ENCODE data around the gene PKD1L1. TPM values are rescaled to one million over a fixed set of nuclear protein-coding genes. Genes with fewer than 3 reads are reported as not detected.

PKD1L1 gene
- total RNA-seq, 1 experiment from 2014 or later: 0.17 TPM

DNA sequence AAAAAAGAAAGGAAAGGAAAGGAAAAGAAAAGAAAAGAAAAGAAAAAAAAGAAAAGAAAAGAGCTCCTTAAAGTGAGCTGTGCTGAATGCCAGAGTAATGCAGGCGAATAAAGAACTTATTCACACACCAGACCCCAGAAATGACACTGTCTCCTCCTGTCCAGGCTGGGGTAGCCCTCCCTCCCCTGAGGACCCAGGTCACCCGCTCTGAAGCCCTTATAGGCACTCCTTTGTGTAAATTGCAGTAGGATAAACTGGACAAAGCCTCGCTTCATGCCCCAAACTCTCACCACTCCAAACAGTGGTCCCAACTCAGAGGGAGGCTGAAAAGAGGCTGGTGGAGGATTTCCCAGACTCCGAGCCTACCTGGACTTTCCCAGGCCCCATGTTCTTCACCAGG lies 46.3 kb downstream of the PKD1L1 start:
- WGBS (ENCODE audit: extremely low coverage, insufficient read length, low lambda C conversion rate): no CpG with 5 or more reads among the region's 4 CpGs
- peaks cover 1% of the 10 kb centered on the region for H4K20me1 ChIP-seq (ENCODE audit: control insufficient read depth, insufficient read depth, insufficient read length)
- H3K18ac ChIP-seq (ENCODE audit: insufficient read length, low read depth, low read length): no peak overlapping the region
- H3K23me2 ChIP-seq (ENCODE audit: insufficient read length, low read depth, low read length, poor library complexity, severe bottlenecking): no peaks in the 10 kb centered on the region
- no peak overlapping the region for H3K9ac ChIP-seq (ENCODE audit: extremely low read depth, insufficient read length, low read length)
- peak overlapping the region; percentile 29; the same call in 1 of the 2 replicates for H3K14ac ChIP-seq (ENCODE audit: insufficient read depth, low read length)
- TF ChIP-seq, protein P1, sequence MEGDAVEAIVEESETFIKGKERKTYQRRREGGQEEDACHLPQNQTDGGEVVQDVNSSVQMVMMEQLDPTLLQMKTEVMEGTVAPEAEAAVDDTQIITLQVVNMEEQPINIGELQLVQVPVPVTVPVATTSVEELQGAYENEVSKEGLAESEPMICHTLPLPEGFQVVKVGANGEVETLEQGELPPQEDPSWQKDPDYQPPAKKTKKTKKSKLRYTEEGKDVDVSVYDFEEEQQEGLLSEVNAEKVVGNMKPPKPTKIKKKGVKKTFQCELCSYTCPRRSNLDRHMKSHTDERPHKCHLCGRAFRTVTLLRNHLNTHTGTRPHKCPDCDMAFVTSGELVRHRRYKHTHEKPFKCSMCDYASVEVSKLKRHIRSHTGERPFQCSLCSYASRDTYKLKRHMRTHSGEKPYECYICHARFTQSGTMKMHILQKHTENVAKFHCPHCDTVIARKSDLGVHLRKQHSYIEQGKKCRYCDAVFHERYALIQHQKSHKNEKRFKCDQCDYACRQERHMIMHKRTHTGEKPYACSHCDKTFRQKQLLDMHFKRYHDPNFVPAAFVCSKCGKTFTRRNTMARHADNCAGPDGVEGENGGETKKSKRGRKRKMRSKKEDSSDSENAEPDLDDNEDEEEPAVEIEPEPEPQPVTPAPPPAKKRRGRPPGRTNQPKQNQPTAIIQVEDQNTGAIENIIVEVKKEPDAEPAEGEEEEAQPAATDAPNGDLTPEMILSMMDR (conservative IDR thresholded peaks at IDR 0.05): no peak
- no peak for DNase-seq
- H3K27ac ChIP-seq (ENCODE audit: insufficient read length, low read depth, low read length): no peak overlapping the region
- H3K4me3 Mint-ChIP-seq: no peak overlapping the region
- H3K9me3 ChIP-seq (ENCODE audit: control insufficient read depth, low read depth, low read length): no peaks in the 10 kb centered on the region
- no peaks in the 10 kb centered on the region for H3K27me3 ChIP-seq (ENCODE audit: insufficient read depth, low read length)
- no peak overlapping the region for H3K56ac ChIP-seq (ENCODE audit: insufficient read length, low read depth, low read length)
- no peak overlapping the region for H2BK12ac ChIP-seq (ENCODE audit: insufficient read length, low read depth, low read length)
- H3K36me3 Mint-ChIP-seq (ENCODE audit: insufficient read depth in 1 of 3, low read depth in 3 of 3): no peaks in the 10 kb centered on the region
- no peak overlapping the region for H3K23ac ChIP-seq (ENCODE audit: insufficient read length, low read depth, low read length)
- no peaks in the 10 kb centered on the region for H3K79me2 ChIP-seq (ENCODE audit: insufficient read depth, low read length)
- H2AK5ac ChIP-seq (ENCODE audit: insufficient read length, low read length): no peak overlapping the region
- no peaks in the 10 kb centered on the region for H3K79me1 ChIP-seq (ENCODE audit: insufficient read depth, low read depth, low read length, poor library complexity, severe bottlenecking)
- H4K5ac ChIP-seq (ENCODE audit: insufficient read length, low read depth, low read length): no peak overlapping the region
- peaks cover 7% of the 10 kb centered on the region; the same call in 1 of the 2 replicates for H3K4me1 ChIP-seq (ENCODE audit: insufficient read depth, low read length)
- H2BK120ac ChIP-seq (ENCODE audit: low read depth, low read length, poor library complexity, severe bottlenecking): no peak overlapping the region
- H4K8ac ChIP-seq (replicated peaks; ENCODE audit: insufficient read length, low read depth, low read length): no peak overlapping the region
- no peak overlapping the region for H3K27ac Mint-ChIP-seq
- no peak overlapping the region for H2AFZ ChIP-seq (ENCODE audit: low read length)
- no peak overlapping the region for H2BK15ac ChIP-seq (ENCODE audit: low read depth, low read length)
- H4K91ac ChIP-seq (ENCODE audit: insufficient read length, low read depth, low read length): no peak overlapping the region
- H2BK20ac ChIP-seq (ENCODE audit: low read depth, low read length, poor library complexity, severe bottlenecking): no peak overlapping the region
- peaks cover 12% of the 10 kb centered on the region for H3K27me3 Mint-ChIP-seq (ENCODE audit: low read depth)
- no peaks in the 10 kb centered on the region for H3K9me3 Mint-ChIP-seq
- H2BK5ac ChIP-seq (ENCODE audit: insufficient read length, low read length): no peak overlapping the region
- H3K4me1 Mint-ChIP-seq: peaks cover 44 to 48% of the 10 kb centered on the region in 2 experiments
- no peak overlapping the region for H3T11ph ChIP-seq (ENCODE audit: low read length)
- H3K4ac ChIP-seq (ENCODE audit: low read depth, low read length): no peak overlapping the region
- H3K4me2 ChIP-seq (ENCODE audit: insufficient read depth, insufficient read length, low read length): no peak overlapping the region
